Neuron (in vitro differentiated cells): ENCODE results near the gene NMNAT1.
A peak's percentile ranks its signal among the peaks of the same experiment; 100 is the strongest.
"Not testable (repeated sequence)": the region's sequence is repeated elsewhere in the genome, so short reads cannot be mapped to it uniquely, and the experiment has no call there.

ENCODE experiments used
- H2AFZ ChIP-seq: one replicate; pipeline ENCODE4 v1.6.1; 2013; ENCODE audit warnings: low read depth, mild to moderate bottlenecking, inconsistent platforms, low read length, moderate library complexity
- H3K27me3 ChIP-seq: one replicate; pipeline ENCODE4 v1.6.1; 2013; ENCODE audit warnings: low read length; ENCODE audit not compliant: insufficient read depth
- H3K36me3 ChIP-seq: one replicate; pipeline ENCODE4 v1.6.1; 2013; ENCODE audit warnings: low read length; ENCODE audit not compliant: insufficient read depth
- H3K4me1 ChIP-seq: one replicate; pipeline ENCODE4 v1.6.1; 2013; ENCODE audit warnings: low read length; ENCODE audit not compliant: insufficient read depth
- H3K4me3 ChIP-seq: 2 replicates; pipeline ENCODE4 v1.5.1; 2013; ENCODE audit warnings: mild to moderate bottlenecking, low read length, moderate library complexity
- H3K9me3 ChIP-seq: one replicate; pipeline ENCODE4 v1.6.1; 2013; ENCODE audit warnings: low read length

NMNAT1 gene

GRCh38 chr1:9909234-9910046, 33.8 kb upstream of the NMNAT1 start:
- no peaks in the 10 kb centered on the region for H3K27me3 ChIP-seq
- no peak overlapping the region for H2AFZ ChIP-seq
- peak overlapping the region; percentile 87 for H3K4me3 ChIP-seq
- H3K36me3 ChIP-seq: no peaks in the 10 kb centered on the region
- H3K4me1 ChIP-seq: peaks cover 16% of the 10 kb centered on the region
- no peaks in the 10 kb centered on the region for H3K9me3 ChIP-seq

DNA sequence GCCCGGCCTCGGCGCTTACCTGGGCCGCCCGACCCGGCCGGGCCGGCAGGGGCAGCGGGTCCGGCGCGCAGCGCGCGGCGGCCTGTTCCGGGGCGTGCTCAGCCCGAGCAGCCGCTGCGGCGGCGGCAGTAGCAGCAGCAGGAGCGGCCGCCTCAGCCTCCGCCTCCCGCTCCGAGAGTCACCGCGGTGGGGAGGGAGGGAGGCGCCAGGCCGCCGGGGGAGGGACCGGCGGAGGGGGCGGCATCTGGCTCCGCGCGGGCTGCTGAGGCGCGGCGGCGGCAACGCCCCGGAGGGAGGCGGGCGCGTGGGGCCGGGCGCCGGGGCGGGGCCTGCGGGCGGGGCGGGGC, 33.2 kb upstream of the NMNAT1 start, which contains the start of gene CTNNBIP1:
Gene CTNNBIP1, minus strand, starts transcription at position 194 of the 347 bp plus-strand sequence. CDS start 38,205 bp downstream, outside the sequence.
- peak within 1 kb of the TSS; percentile 87 for H3K4me3 ChIP-seq
- H3K4me1 ChIP-seq: peaks cover 18% of the 10 kb centered on the region
- peak within 1 kb of the TSS; percentile 90 for H2AFZ ChIP-seq
- H3K9me3 ChIP-seq: no peaks in the 10 kb centered on the region
- H3K27me3 ChIP-seq: no peaks in the 10 kb centered on the region
- no peaks in the 10 kb centered on the region for H3K36me3 ChIP-seq

- H3K9me3 ChIP-seq: no peaks in the 10 kb centered on the region
- H3K4me3 ChIP-seq: peak overlapping the region; percentile 64
- peak overlapping the region; percentile 90 for H2AFZ ChIP-seq
- no peaks in the 10 kb centered on the region for H3K27me3 ChIP-seq
- H3K36me3 ChIP-seq: no peaks in the 10 kb centered on the region
- H3K4me1 ChIP-seq: peaks cover 18% of the 10 kb centered on the region
Measured at GRCh38 chr1:9910423-9911178, 32.7 kb upstream of the NMNAT1 start.

DNA sequence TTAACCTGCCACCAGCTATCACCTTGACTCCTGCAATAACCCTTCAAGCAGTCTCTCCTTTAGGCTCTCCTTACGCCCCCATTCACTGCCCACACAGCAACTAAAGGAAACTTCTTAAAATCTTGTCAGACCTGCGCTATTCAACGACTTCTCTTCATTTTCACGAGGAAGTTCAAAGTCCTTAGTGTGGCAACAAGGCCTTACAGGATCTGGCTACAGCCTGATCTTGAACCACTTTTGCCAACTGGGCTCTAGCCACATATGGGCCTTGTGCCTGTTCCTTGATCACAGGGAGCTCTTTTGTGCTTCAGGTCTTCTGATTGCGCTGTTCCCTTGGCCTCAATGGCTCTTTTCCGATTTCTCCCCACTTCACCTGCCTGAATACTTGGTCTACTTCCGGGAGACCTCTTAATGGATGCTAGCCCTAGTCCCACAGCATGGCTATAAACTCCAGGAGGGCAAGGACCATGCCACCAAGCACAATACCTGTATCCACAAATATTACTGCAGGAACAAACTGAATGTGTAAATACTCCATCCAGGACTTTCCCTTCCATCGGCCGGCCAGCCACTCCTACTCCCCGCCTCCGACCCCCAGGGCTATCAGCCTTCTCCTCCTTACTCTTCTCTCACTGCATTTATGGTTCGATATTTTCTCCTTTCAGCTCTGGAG, 30.9 kb upstream of the NMNAT1 start:
- Histone ChIP-seq H3K4me1 (peaks cover 22% of the 10 kb centered on the region), H3K9me3 (no peaks in the 10 kb centered on the region), H3K27me3 (no peaks in the 10 kb centered on the region), H2AFZ (no peak overlapping the region), H3K36me3 (no peaks in the 10 kb centered on the region), H3K4me3 (no peak overlapping the region)

DNA sequence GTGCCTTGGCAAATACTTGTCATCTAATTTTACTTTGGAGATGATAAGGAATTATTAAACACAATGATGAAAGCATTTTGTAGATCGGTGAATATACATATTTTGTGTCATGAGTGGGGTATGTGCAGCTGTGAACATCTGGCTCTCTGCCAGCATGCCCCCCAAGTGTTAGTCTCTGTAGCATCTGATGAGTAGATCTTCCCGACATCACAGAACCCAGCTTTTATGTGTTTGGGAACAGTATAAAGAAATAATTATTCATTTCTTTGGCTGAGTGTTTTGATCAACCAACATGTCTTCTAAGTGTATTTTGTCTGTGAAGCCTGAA, 28.7 kb upstream of the NMNAT1 start:
- Histone ChIP-seq H2AFZ (no peak overlapping the region), H3K4me1 (peaks cover 13% of the 10 kb centered on the region), H3K27me3 (no peaks in the 10 kb centered on the region), H3K36me3 (no peaks in the 10 kb centered on the region), H3K4me3 (no peak overlapping the region), H3K9me3 (no peaks in the 10 kb centered on the region)

DNA sequence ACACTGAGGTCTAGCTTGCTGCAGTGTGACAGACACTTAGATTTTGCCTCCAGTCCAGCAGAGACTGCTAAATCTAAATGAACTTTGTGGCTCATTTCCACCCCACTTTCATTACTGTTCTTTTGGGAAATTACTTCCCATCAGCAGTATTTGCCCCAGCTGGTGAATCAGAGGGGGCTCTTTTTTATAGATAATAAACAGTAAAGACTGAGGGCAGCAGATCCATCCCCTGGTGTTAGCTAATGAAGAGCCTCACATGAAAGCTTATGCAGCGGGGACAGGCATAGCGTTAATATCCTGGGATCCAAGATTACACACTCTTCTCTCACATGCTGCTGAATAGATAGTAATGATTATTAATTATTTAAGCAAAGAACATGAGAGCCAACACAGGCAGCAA, 26.8 kb upstream of the NMNAT1 start:
- H3K36me3 ChIP-seq: no peaks in the 10 kb centered on the region
- peaks cover 10% of the 10 kb centered on the region for H3K4me1 ChIP-seq
- no peaks in the 10 kb centered on the region for H3K27me3 ChIP-seq
- no peak overlapping the region for H3K4me3 ChIP-seq
- H3K9me3 ChIP-seq: no peaks in the 10 kb centered on the region
- no peak overlapping the region for H2AFZ ChIP-seq

DNA sequence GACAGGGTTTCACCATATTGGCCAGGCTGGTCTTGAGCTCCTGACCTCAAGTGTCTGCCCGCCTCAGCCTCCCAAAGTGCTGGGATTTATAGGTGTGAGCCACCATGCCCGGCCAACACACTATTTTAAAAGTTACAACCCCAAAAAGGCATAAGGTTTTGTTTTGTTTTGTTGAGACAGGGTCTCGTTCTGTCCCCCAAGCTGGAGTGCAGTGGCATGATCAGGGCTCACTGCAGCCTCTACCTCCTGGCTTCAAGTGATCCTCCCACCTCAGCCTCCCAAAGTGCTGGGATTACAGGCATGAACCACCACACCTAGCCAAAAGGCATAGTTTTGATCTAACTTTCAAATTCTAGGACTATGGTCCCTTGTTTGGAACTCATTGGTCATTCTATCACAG, 25.8 kb upstream of the NMNAT1 start:
- H3K9me3 ChIP-seq, H2AFZ ChIP-seq, H3K36me3 ChIP-seq, H3K27me3 ChIP-seq, H3K4me3 ChIP-seq: not testable (repeated sequence)
- H3K4me1 ChIP-seq: peaks cover 19% of the 10 kb centered on the region

- Histone ChIP-seq H3K27me3 (no peaks in the 10 kb centered on the region), H3K4me1 (peaks cover 23% of the 10 kb centered on the region), H3K36me3 (no peaks in the 10 kb centered on the region), H3K4me3 (no peak overlapping the region), H2AFZ (no peak overlapping the region), H3K9me3 (no peaks in the 10 kb centered on the region)
Measured at GRCh38 chr1:9917901-9918300, 25.4 kb upstream of the NMNAT1 start.

DNA sequence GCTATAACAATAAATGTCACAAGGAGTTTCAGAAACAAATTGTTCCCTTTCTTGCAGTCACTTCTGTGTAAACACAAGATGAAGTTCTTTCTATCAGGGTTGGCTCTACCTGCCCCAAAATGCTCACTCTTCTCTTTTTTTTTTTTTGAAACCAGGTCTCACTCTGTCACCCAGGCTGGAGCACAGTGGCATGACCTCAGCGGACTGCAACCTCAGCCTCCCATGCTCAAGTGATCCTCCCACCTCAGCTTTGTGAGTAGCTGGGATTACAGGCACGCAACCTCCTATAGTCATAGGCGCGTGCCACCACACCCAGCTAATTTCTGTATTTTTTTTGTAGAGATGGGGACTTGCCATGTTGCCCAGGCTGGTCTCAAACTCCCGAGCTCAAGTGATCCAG, 22.7 kb upstream of the NMNAT1 start:
- Histone ChIP-seq H3K27me3 (no peaks in the 10 kb centered on the region), H3K4me1 (peaks cover 23% of the 10 kb centered on the region), H3K9me3 (no peaks in the 10 kb centered on the region)

GRCh38 chr1:9922342-9922741, 20.9 kb upstream of the NMNAT1 start:
- H2AFZ ChIP-seq: no peak overlapping the region
- H3K4me3 ChIP-seq: no peak overlapping the region
- peaks cover 30% of the 10 kb centered on the region for H3K4me1 ChIP-seq
- no peaks in the 10 kb centered on the region for H3K9me3 ChIP-seq
- H3K27me3 ChIP-seq: no peaks in the 10 kb centered on the region
- no peaks in the 10 kb centered on the region for H3K36me3 ChIP-seq

More for the DNA sequence above, 22.7 kb upstream of the NMNAT1 start:
- no peak overlapping the region for H3K4me3 ChIP-seq
- no peaks in the 10 kb centered on the region for H3K36me3 ChIP-seq
- no peak overlapping the region for H2AFZ ChIP-seq

DNA sequence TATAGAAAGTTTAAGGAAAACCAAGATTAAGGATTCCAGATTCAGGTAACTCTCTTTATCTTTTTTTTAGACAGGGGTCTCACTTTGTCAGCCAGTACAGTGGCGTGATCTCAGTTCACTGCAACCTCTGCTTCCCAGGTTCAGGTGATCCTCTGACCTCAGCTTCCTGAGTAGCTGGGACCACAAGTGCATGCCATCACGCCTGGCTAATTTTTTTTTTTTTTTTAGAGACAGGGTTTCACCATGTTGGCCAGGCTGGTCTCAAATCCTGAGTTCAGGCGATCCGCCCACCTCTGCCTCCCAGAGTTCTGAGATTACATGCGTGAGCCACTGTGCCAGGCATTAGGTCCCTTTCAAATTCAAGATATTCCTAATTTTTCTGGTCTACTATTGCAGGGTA, 16.0 kb upstream of the NMNAT1 start:
- Histone ChIP-seq H3K27me3 (no peaks in the 10 kb centered on the region), H3K4me3 (no peak overlapping the region), H2AFZ (no peak overlapping the region), H3K4me1 (peaks cover 42% of the 10 kb centered on the region), H3K36me3 (peaks cover 10% of the 10 kb centered on the region), H3K9me3 (no peaks in the 10 kb centered on the region)

DNA sequence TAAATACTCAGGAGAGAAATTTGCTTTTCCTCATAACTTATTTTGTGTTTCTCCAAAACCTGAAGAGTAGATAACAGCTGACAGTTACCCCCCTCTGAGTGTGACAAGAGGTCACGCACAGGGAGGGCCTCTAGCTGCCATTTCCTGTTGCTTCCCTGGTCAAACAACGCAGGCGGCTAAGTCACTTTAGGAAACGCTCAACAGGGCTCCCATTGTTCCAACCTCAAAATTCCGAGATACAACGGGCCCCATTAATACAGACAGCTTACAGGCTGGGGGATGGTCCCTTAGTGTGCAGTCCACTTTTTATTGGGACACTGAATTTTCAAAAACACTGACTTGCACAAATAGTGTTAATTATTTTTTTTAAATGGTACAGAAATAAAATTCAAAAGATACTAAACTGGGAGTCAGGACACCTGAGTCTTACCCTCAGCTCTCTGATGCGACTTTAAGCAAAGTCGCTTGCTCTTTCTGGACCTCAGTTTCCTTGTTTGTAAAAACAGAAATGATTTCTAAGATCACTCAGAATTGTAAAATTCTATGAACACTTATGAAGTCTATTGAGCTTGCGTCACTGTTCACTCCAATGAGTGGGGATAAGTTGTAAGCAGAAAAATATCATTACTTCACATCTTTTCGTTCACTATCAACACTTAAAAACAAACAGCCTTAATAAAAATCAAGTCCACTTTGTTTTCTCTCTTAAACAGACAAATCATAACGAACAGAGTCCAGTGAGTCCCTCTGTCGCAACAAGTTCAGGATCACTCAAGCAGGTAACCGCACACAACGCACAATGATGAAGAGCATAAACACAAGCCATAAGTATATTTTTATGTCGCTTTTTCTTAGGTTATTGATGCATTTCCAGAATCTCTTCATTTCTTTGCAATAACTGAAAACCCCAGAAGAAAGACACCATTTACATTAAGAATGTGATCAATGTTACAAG, 13.6 kb upstream of the NMNAT1 start:
- Histone ChIP-seq H3K9me3 (no peaks in the 10 kb centered on the region), H3K27me3 (no peaks in the 10 kb centered on the region), H3K36me3 (peaks cover 26% of the 10 kb centered on the region), H2AFZ (no peak overlapping the region), H3K4me3 (no peak overlapping the region), H3K4me1 (peaks cover 29% of the 10 kb centered on the region)
